ENCODE data around the gene ARL8B.

Gene ARL8B

GRCh38 chr3:5134499-5134898 is 12.4 kb downstream of the ARL8B start:
- ChIA-PET CTCF (no interaction called here), POLR2A (ENCODE audit: low non-redundant PET) (no interaction called here)
- no peak for TF ChIP-seq CTCF (conservative IDR thresholded peaks at IDR 0.05; ENCODE audit: low read depth)
- no peak overlapping the region for H3K27ac ChIP-seq
- no peak for DNase-seq (ENCODE audit: low spot score)

GRCh38 chr3:5136211-5136918 is 14.3 kb downstream of the ARL8B start:
- POLR2A ChIA-PET (ENCODE audit: low non-redundant PET): no interaction called here

GRCh38 chr3:5136919-5137429 is 14.9 kb downstream of the ARL8B start:
- TF ChIP-seq CTCF (conservative IDR thresholded peaks at IDR 0.05; ENCODE audit: low read depth): no peak; the same call in 1 of the 2 replicates
- POLR2A ChIA-PET (ENCODE audit: low non-redundant PET): no interaction called here
- CTCF ChIA-PET: interaction anchor here (0.5 to 1.0 kb wide), 3 partner anchors 47 to 416 kb away, joined by 3 to 4 read pairs (median 3); no protein-coding TSS in a partner anchor
- DNase-seq (ENCODE audit: low spot score): peak; percentile 26
- peak overlapping the region; percentile 51; the same call in 1 of the 2 replicates for H3K27ac ChIP-seq

More at GRCh38 chr3:5136211-5136918, 14.3 kb downstream of the ARL8B start:
- H3K27ac ChIP-seq: peak overlapping the region; percentile 60
- peak; percentile 38 for DNase-seq (ENCODE audit: low spot score)
- CTCF ChIA-PET: interaction anchor here (0.5 to 1.0 kb wide), 3 partner anchors 47 to 688 kb away, joined by 3 read pairs; no protein-coding TSS in a partner anchor
- TF ChIP-seq CTCF (conservative IDR thresholded peaks at IDR 0.05; ENCODE audit: low read depth): peak; percentile 62

GRCh38 chr3:5138214-5138981 is 16.3 kb downstream of the ARL8B start:
- DNase-seq (ENCODE audit: low spot score): no peak
- ChIA-PET POLR2A (ENCODE audit: low non-redundant PET) (no interaction called here), CTCF (interaction anchor here (0.6 to 1.1 kb wide), 3 partner anchors 13 to 482 kb away, joined by 3 read pairs; no protein-coding TSS in a partner anchor)
- no peak for TF ChIP-seq CTCF (conservative IDR thresholded peaks at IDR 0.05; ENCODE audit: low read depth)
- H3K27ac ChIP-seq: no peak overlapping the region

- ChIA-PET CTCF (no interaction called here), POLR2A (ENCODE audit: low non-redundant PET) (no interaction called here)
- no peak for DNase-seq (ENCODE audit: low spot score)
- H3K27ac ChIP-seq: no peak overlapping the region
- no peak for TF ChIP-seq CTCF (conservative IDR thresholded peaks at IDR 0.05; ENCODE audit: low read depth)
Measured at GRCh38 chr3:5140230-5140621, 18.1 kb downstream of the ARL8B start.

- ChIA-PET CTCF (no interaction called here), POLR2A (ENCODE audit: low non-redundant PET) (no interaction called here)
- no peak for DNase-seq (ENCODE audit: low spot score)
- no peak overlapping the region for H3K27ac ChIP-seq
- no peak for TF ChIP-seq CTCF (conservative IDR thresholded peaks at IDR 0.05; ENCODE audit: low read depth)
Measured at GRCh38 chr3:5140839-5141238, 18.7 kb downstream of the ARL8B start.
